Occipital lobe (tissue), 2 donors: ENCODE data around the gene AKT2. TPM values are rescaled to one million over a fixed set of nuclear protein-coding genes. Genes with fewer than 3 reads are reported as not detected.

ENCODE experiments used
- DNase-seq: peaks from one replicate; lab custom pipeline; 2025; lab: John Stamatoyannopoulos, UW
- total RNA-seq: library from RNA; depleted of rRNA; stranded (reverse); fragments of >200 nt; gene quantifications from one replicate; pipeline ENCODE4 v1.2.3, GENCODE V29; 2014

The AKT2 gene
- total RNA-seq, 1 donor from 2014 or later: 51.8 TPM

GRCh38 chr19:40302224-40303011 lies 17.3 kb upstream of the AKT2 start:
- no peak for DNase-seq

DNA sequence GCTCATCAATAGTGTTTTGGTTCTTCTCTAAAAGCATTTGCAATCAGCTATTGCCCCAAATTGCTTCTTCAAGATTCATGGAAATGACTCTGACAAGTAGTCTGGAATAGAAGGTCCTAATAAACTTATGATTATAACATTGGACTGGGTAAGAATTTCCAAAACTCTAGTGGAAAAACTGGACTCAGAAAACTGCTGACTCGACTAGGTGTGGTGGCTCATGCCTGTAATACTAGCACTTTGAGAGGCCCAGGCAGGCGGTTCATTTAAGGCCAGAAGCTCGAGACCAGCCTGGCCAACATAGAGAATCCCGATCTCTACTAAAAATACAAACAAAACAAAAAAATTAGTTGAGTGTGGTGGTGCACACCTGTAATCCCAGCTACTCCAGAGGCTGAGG lies 15.5 kb upstream of the AKT2 start:
- no peak for DNase-seq

DNA sequence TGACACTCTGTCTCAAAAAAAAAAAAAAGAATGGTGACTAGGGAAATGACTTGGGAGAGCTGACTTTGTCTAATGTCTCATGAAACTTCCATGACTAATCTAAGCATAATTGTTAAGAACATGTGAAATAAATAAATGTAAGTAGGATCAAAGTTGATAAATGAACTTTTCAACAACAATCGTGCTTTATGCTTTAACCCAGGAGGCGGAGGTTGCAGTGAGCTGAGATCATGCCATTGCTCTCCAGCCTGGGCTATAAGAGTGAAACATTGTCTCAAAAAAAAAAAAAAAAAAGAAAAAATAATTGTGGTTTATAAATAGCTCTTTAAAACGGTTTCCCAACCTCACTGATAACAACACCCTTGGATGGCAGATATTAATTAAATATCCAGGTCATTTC lies 12.9 kb upstream of the AKT2 start:
- no peak for DNase-seq

DNA sequence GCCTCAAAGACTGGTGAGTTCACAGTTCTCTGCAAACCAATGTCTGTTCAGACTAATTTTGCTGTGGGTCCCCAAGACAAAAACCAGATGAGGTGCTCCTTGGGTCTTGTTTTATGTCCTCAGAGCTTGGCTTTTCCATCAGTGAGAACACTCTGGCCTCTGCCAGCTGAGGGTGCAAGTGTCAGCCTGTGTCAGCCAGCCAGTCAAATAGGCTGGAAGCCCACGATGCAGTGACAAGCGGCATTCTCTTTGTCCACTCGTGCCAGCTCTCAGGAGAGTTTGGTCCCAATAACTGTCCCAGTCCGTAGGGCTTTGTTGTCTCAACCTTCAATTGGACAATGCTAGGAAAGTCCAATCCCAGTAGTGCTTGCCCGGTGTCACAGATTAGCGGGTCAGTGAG lies 9.4 kb upstream of the AKT2 start:
- no peak for DNase-seq

DNA sequence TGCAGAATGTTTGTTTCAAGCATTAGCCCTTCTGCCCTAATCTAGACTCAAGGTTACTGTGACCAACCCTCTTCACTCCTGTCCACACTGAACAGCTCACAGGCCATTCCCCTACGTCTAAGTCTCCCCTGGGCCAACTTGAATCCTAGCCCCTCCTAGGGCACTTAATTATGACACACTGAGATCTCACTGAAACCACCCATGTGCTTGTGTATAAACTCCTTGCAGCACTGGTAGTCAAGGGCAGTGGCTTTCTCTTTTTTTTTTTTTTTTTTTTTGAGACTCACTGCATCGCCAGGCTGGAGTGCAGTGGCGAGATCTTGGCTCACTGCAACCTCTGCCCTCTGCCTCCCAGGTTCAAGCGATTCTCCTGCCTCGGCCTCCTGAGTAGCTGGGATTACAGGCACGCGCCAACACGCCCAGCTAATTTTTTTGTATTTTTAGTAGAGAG lies 1.9 kb upstream of the AKT2 start:
- DNase-seq: no peak

GRCh38 chr19:40286235-40286970 lies 1.3 kb upstream of the AKT2 start:
- no peak for DNase-seq

GRCh38 chr19:40285353-40286234 lies 449 bp upstream of the AKT2 start:
- DNase-seq: peak; percentile 96

DNA sequence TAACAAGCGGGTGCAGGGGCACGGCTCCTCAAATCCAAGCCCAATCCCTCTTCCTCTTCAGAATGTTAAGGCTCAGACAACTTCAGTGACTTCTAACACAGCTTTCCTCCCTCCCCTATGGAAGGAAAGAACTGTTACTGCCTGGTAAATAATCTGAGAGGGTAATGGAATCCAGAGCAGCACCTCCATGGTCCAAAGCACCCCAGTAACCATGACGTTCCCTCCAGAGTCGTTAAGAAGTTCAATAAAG lies 969 bp downstream of the AKT2 start:
- DNase-seq: no peak

DNA sequence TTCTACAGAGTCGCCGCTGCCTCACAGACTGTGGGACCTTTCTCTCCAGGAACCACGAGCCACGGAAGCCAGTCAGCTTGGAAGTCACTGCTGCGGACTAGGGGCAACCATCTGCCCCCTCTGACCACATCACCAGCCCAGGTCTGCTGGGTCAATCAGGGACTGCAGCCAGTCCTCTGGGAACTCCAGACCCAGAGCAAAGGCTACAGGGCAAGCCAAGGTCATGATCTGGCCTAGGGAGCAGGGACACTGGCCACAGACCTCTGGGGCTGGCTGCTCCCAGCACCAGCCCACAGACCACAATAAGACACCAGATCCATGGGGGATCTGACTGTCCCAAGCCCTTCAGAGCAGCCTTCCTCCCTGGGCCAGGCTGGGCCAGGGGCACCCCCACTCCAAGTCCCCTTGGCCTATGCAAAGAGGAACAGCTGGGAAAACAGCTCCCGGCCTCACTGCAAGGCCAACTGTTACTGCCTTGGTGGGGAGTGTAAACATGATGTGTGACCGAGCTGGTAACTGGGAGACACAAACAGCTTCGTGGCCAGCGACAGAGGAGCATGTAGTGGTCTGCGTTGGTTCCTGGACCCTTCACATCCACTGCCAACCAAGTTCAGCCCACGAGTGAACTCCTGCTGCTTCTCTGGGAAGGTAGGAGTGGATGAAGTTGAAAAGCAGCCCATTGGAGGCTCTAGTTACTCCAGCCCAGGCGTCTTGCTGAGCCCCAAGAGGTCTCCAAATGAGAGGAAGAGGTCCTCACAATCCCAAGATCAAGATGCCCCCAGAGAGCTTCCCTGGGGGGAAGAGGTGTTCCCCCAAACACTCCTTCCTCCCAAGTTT lies 1.5 kb downstream of the AKT2 start:
- no peak for DNase-seq

DNA sequence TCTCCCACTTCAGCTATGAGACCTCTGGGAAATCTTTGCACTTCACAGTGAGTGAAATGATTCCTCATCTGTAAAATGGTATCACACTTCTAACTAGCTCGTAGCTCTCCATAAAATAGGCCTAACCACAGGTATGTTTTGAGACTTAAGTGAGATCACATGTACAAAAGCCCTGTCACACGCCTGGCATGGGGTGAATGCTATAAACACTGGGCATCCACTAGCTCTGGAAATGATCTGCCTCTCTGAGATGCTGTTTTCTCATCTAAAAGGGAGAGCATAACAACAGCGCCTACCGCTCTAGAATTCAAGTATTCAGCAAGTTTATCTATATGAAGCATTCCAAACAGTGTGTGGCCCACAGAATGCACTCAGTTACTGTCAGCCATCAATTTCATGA lies 2.2 kb downstream of the AKT2 start:
- DNase-seq: no peak

DNA sequence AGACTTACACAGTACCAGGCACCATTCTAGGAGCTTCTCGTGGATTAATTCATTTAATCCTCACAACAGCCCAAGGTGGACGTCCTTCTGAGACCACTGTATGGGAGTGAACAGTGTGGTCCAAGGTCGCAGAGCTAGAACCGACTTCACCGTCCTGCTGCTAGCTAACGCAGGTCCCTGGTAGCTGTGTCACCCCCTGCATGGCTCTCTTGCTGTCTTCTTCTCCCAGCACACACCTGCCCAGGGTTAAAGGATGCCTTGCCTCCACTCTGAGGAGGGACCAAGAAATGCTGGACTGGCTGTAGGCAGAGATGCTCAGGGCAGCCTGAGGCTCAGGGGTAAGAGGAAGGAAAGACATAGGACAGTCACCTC lies 3.0 kb downstream of the AKT2 start:
- no peak for DNase-seq

DNA sequence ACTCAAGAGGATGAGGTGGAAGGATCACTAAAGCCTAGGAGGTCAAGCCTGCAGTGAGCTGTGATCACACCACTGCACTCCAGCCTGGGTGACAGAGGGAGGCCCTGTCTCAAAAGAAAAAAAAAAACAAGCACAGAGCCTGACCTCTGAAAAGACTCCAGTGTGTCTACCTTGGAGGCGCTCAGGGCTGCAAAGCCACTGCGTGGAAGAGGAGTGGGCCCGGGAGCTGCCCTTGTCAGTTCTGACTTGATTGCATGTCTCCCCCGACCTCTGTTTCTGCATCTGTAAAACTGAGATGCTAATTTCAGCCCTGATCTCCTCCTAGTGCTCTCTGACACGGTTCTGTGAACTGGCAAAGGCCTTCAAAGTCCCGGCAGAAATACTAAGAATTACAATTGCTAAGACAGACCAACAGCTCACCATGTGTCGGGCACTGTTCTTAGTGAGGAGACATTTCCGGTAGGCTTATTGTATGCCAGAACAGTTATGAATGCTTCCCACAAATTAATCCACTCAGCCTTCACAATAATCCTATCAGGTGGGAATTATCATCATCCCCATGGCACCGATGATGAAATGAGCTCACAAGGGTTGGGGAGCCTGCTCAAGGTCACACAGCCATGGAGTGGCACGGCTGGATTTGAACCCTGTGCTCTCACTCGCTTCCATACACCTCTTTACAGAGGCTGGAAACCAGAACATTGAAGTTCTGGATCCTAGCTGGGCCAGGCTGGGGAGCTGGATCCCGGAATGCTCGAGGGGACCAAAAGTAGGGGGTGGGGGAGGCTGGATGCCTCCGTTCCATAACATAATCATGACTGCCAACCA lies 3.5 kb downstream of the AKT2 start:
- no peak for DNase-seq

DNA sequence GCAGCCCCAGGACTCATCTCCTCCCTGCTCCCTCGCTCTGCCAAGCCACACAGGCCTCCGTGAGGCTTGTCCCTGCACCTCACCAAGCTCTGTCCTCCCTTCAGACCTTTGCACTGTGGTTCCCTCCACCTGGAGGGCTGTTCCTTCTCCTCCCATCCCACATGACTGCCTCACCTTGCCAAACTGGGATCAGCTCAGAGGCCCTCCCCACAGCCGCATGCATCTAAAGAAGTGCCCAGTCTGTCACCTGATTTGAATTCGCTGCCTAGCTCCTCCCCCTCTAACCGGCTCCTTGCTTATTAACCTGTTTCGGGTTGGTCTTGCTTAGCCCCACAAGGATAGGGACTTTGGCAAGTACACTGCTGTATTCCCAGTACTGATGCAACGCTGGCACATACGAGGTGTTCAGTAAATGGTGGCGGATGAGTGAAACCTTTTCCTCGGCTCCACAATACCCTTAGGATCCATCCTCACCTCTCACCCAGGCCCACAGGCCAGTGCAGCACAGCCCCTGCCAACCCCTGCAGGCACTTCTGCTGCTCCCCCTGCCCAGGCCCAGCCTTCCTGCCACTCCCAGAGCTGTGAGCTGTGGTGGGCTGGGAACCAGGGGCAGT lies 4.4 kb downstream of the AKT2 start:
- DNase-seq: no peak

GRCh38 chr19:40279761-40280607 lies 5.2 kb downstream of the AKT2 start:
- DNase-seq: no peak

DNA sequence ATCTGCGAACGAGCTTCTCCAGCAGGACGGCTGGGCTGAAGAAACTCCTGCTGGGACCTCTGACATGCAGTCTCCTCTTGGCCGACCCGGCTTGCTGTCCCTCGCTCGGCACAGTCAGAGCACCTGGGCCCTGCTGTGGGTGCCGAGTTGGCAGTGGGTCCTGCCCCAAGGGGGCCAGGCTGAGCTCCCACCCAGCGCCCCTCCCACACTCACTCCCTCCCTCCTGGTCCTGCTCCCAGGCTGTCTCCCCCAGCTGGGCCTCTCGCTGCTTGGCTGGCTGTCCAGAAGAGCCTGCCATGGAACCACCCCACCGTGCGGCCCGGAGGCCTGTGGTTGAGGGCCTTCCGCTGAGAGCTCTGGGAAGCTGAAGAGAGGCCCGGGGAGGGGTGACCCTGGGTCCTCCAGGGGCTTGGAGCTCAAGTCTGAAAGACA lies 6.0 kb downstream of the AKT2 start:
- no peak for DNase-seq

DNA sequence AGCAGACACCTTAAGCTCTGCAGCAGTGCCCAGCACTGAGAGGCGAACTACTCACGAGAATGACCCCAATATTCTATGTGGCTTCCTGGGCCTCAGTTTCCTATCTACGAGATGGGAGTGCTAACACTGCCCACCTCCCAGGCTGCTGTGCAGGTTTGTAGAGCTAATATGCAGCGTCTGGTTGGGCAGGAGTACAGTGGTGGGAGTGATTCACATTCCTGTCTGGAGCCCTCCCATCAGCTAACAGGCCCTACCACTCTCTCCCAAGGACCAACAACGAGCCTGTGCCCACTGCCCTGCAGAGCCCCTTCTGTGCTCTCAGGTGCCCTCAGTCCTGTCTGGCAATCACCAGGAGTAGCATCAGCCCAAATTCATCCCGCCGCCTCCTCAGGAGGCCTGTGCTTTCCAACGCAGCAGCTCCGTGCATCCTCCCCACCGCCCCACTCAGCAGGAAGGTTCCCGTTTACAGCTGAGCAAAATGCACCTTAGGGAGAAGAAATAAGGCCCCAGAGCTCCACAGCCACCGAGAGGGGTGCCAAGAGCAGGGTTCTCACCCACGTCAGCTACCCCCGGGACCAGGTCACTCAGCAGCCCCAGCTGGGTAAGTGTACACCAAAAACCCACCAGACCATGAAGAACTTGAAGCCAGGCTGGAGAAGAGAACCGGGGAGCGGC lies 6.6 kb downstream of the AKT2 start:
- DNase-seq: no peak

GRCh38 chr19:40277356-40278059 lies 7.6 kb downstream of the AKT2 start:
- no peak for DNase-seq
